ENCODE data around the gene MSLN. TPM values are rescaled to one million over a fixed set of nuclear protein-coding genes. Genes with fewer than 3 reads are reported as not detected.

The MSLN gene
- total RNA-seq: not detected in 2 replicates

GRCh38 chr16:760545-761343, at the start of gene MSLN:
MSLN (plus strand) TSS chr16:760734; CDS start chr16:762681, 1,947 bp downstream.

GRCh38 chr16:714558-715476, 45.7 kb upstream of the MSLN start, which contains the start of gene METRN:
METRN (plus strand) TSS chr16:715118; CDS start chr16:715290, 172 bp downstream.

GRCh38 chr16:720990-721764, 39.4 kb upstream of the MSLN start, which contains the start of gene ANTKMT:
ANTKMT (plus strand) TSS chr16:721146; CDS start chr16:721275, 129 bp downstream.

GRCh38 chr16:726438-727290, 33.9 kb upstream of the MSLN start, which contains the start of the genes CCDC78 and HAGHL:
CCDC78 (minus strand) TSS chr16:726443; CDS start chr16:726367, 76 bp downstream.
HAGHL (plus strand) TSS chr16:727106; CDS start chr16:727510, 404 bp downstream.

GRCh38 chr16:740764-741505, 19.6 kb upstream of the MSLN start, which contains the start of gene CIAO3:
CIAO3 (minus strand) TSS chr16:740997; CDS start chr16:740985, 12 bp downstream.

GRCh38 chr16:787978-788398, 27.5 kb downstream of the MSLN start, which contains the start of gene RPUSD1:
RPUSD1 (minus strand) TSS chr16:788381; CDS start chr16:787737, 644 bp downstream.

GRCh38 chr16:788399-789126, 28.0 kb downstream of the MSLN start, which contains the start of gene CHTF18:
CHTF18 (plus strand) TSS chr16:788620; CDS start chr16:788685, 65 bp downstream.

GRCh38 chr16:799948-800833, 39.7 kb downstream of the MSLN start, which contains the start of gene GNG13:
GNG13 (minus strand) TSS chr16:800734; CDS start chr16:799077, 1,657 bp downstream.

Other genes with a start within 250 kb of the MSLN start
- 15.8 and 20.6 TPM in 2 replicates for gene CAPN15, start 233.0 kb upstream of the MSLN start, total RNA-seq
- gene PRR35, start 200.3 kb upstream of the MSLN start, total RNA-seq: not detected in 2 replicates
- gene NHLRC4, start 193.7 kb upstream of the MSLN start, total RNA-seq: 1.7 and 2.6 TPM in 2 replicates
- gene PIGQ, start 190.8 kb upstream of the MSLN start, total RNA-seq: 22.5 TPM in 2 replicates
- gene RAB40C, start 170.7 kb upstream of the MSLN start, total RNA-seq: 8.3 and 10.0 TPM in 2 replicates
- gene WFIKKN1, start 129.7 kb upstream of the MSLN start, total RNA-seq: 0.12 and 0.13 TPM in 2 replicates
- gene METTL26, start 124.4 kb upstream of the MSLN start, total RNA-seq: 77.3 and 88.6 TPM in 2 replicates
- 14.2 and 19.3 TPM in 2 replicates for gene MCRIP2, start 118.9 kb upstream of the MSLN start, total RNA-seq
- gene WDR90, start 111.4 kb upstream of the MSLN start, total RNA-seq: 10.4 and 13.2 TPM in 2 replicates
- 27.2 and 32.1 TPM in 2 replicates for gene RHOT2, start 92.6 kb upstream of the MSLN start, total RNA-seq
- gene RHBDL1, start 85.1 kb upstream of the MSLN start, total RNA-seq: 3.2 and 4.2 TPM in 2 replicates
- 130 and 188 TPM in 2 replicates for gene STUB1, start 80.3 kb upstream of the MSLN start, total RNA-seq
- 26.7 and 27.2 TPM in 2 replicates for gene JMJD8, start 76.4 kb upstream of the MSLN start, total RNA-seq
- 2.6 and 3.7 TPM in 2 replicates for gene WDR24, start 70.3 kb upstream of the MSLN start, total RNA-seq
- gene FBXL16, start 54.9 kb upstream of the MSLN start, total RNA-seq: 0.06 and 0.13 TPM in 2 replicates
- 124 and 143 TPM in 2 replicates for gene METRN, start 45.6 kb upstream of the MSLN start, total RNA-seq
- 24.5 and 32.4 TPM in 2 replicates for gene ANTKMT, start 39.6 kb upstream of the MSLN start, total RNA-seq
- gene CCDC78, start 34.3 kb upstream of the MSLN start, total RNA-seq: 0.79 and 1.1 TPM in 2 replicates
- 7.2 and 10.8 TPM in 2 replicates for gene HAGHL, start 33.6 kb upstream of the MSLN start, total RNA-seq
- 31.5 and 38.3 TPM in 2 replicates for gene CIAO3, start 19.7 kb upstream of the MSLN start, total RNA-seq
- gene RPUSD1, start 27.6 kb downstream of the MSLN start, total RNA-seq: 10.0 and 13.6 TPM in 2 replicates
- gene CHTF18, start 27.9 kb downstream of the MSLN start, total RNA-seq: 6.7 and 9.0 TPM in 2 replicates
- not detected in 2 replicates for gene GNG13, start 40.0 kb downstream of the MSLN start, total RNA-seq
- gene LMF1, start 210.2 kb downstream of the MSLN start, total RNA-seq: 12.3 and 13.1 TPM in 2 replicates
- 1.4 and 4.5 TPM in 2 replicates for gene SOX8, start 221.0 kb downstream of the MSLN start, total RNA-seq